HCT116 (cell line): ENCODE data around the gene PCSK2.

Experiments used
- CEBPB ChIP-seq: IDR thresholded peaks from 2 replicates; pipeline ENCODE4 v1.6.1; 2012; ENCODE audit warnings: low read depth
- CTCF ChIP-seq, 3 experiments: fragments of 200-600 bp in 1 of 3; sonication (generic) in 1 of 3; IDR thresholded peaks in 2 of 3; conservative IDR thresholded peaks in 1 of 3; 2 replicates each; pipeline ENCODE4 v1.5.1; 2012 to 2017; ENCODE audit warnings: low read depth in 2 of 3, low read length in 2 of 3, antibody characterized with exemption in 1 of 3, borderline replicate concordance in 1 of 3, control low read depth in 1 of 3, mild to moderate bottlenecking in 1 of 3, mixed read lengths in 1 of 3, mixed run types in 1 of 3, moderate library complexity in 1 of 3; ENCODE audit not compliant: insufficient read depth in 1 of 3
- EZH2 ChIP-seq: fragments of 200-600 bp; sonication (generic); IDR thresholded peaks from 2 replicates; pipeline ENCODE4 v1.6.1; 2017; ENCODE audit warnings: antibody characterized with exemption, mixed run types
- EZH2phosphoT487 ChIP-seq: fragments of 200-600 bp; IDR thresholded peaks from 2 replicates; pipeline ENCODE4 v1.6.1; 2018; ENCODE audit warnings: antibody characterized with exemption, borderline replicate concordance
- RAD21 ChIP-seq: IDR thresholded peaks from 2 replicates; pipeline ENCODE4 v1.6.1; 2012; ENCODE audit warnings: low read depth, mild to moderate bottlenecking
- YY1 ChIP-seq: IDR thresholded peaks from 2 replicates; pipeline ENCODE4 v1.6.1; 2011; ENCODE audit warnings: low read length, low read depth, moderate library complexity, mild to moderate bottlenecking; ENCODE audit not compliant: insufficient replicate concordance; ENCODE audit errors: extremely low read depth
- ZFX ChIP-seq: fragments of 450-650 bp; IDR thresholded peaks from 2 replicates; pipeline ENCODE4 v1.6.1; 2017

GRCh38 chr20:17315407-17316231 is 88.8 kb downstream of the PCSK2 start:
- TF ChIP-seq CTCF (IDR thresholded peaks at IDR 0.05 in 2 of 3, conservative IDR thresholded peaks at IDR 0.05 in 1 of 3; ENCODE audit: borderline replicate concordance in 1 of 3, insufficient read depth in 1 of 3, low read depth in 2 of 3, low read length in 2 of 3): no peak
- no peak for TF ChIP-seq ZFX
- no peak for TF ChIP-seq YY1
- TF ChIP-seq RAD21: no peak
- TF ChIP-seq CEBPB: no peak
- TF ChIP-seq EZH2: no peak
- no peak for TF ChIP-seq EZH2phosphoT487
